Activated naive CD8-positive, alpha-beta T cell treated with anti-CD3 and anti-CD28 coated beads, Interleukin-2, amount 10 ng/mL, durations not matched to agents 7 days and 5 days (primary cell): ENCODE results near the gene CASQ2. TPM values are rescaled to one million over a fixed set of nuclear protein-coding genes. Genes with fewer than 3 reads are reported as not detected.

Experiments
- ATAC-seq: fragments of 150-1000 bp; cut with Tn5 transposase; one replicate; pipeline ENCODE4 v1.10.0; 2021; ENCODE audit warnings: low read depth, moderate library complexity
- POLR2A ChIA-PET: fragments of 350-600 bp; sonication (Branson Sonifier 250); formaldehyde crosslinking; loops from one replicate; lab custom pipeline; 2021; ENCODE audit warnings: antibody characterized with exemption; lab: Charles Lee
- DNase-seq: peaks from one replicate; pipeline ENCODE4 v3.0.0; 2021
- H3K27ac Mint-ChIP-seq: one replicate; pipeline ENCODE4 v1.8.0; 2022; ENCODE audit warnings: mild to moderate bottlenecking, mixed read lengths
- H3K27me3 Mint-ChIP-seq: one replicate; pipeline ENCODE4 v1.8.0; 2022; ENCODE audit warnings: mild to moderate bottlenecking, moderate library complexity, mixed read lengths
- H3K36me3 Mint-ChIP-seq: one replicate; pipeline ENCODE4 v1.8.0; 2021; ENCODE audit warnings: mild to moderate bottlenecking, mixed read lengths
- H3K4me1 Mint-ChIP-seq: one replicate; pipeline ENCODE4 v1.8.0; 2021; ENCODE audit warnings: mixed read lengths
- H3K4me3 Mint-ChIP-seq: one replicate; pipeline ENCODE4 v1.8.0; 2022; ENCODE audit warnings: mild to moderate bottlenecking, moderate library complexity, mixed read lengths
- H3K9me3 Mint-ChIP-seq: one replicate; pipeline ENCODE4 v1.8.0; 2021; ENCODE audit warnings: mixed read lengths
- total RNA-seq, 2 experiments: library from RNA; stranded (reverse); gene quantifications; one replicate each; pipeline ENCODE4 v1.2.3, GENCODE V29; 2021

CASQ2 gene
- total RNA-seq, 2 experiments from 2014 or later = not detected

- Mint-ChIP-seq H3K9me3 (no peaks in the 10 kb centered on the region), H3K4me3 (no peak overlapping the region), H3K36me3 (peaks cover 20% of the 10 kb centered on the region), H3K4me1 (peaks cover 7% of the 10 kb centered on the region), H3K27ac (no peak overlapping the region), H3K27me3 (no peaks in the 10 kb centered on the region)
- ATAC-seq (no peak), DNase-seq (no peak)
- POLR2A ChIA-PET = no interaction called here
Measured at GRCh38 chr1:115687744-115688143, 80.8 kb downstream of the CASQ2 start.

DNA sequence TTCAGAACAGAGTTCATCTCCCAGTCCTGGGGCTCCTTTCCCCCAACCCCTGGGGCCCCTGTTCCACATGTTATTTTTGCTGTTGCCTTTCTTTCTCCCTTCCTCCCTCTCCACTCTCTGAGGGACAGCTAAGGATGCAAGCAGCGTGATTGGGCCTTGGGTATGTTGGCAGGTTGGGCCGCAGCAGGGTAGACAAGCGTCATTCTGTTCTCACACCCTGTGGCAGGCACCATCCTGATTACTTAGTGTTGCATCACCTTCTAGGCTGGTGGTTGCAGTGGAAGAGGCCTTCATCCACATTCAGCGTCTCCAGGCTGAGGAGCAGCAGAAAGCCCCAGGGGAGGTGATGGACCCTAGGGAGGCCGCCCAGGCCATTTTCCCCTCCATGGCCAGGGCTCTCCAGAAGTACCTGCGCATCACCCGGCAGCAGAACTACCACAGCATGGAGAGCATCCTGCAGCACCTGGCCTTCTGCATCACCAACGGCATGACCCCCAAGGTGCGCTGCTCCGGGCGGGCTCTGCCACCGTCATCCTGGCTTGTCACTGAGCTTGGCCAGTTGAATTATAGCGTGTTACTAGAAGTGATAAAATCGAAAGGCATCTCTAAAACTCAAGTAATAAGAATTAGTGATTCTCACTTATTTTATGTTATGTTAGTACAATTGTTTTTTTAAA lies 83.3 kb downstream of the CASQ2 start:
- ATAC-seq (no peak), DNase-seq (no peak)
- POLR2A ChIA-PET = no interaction called here
- Mint-ChIP-seq H3K36me3 (peaks cover 19% of the 10 kb centered on the region), H3K27me3 (no peaks in the 10 kb centered on the region), H3K4me1 (peaks cover 10% of the 10 kb centered on the region), H3K27ac (no peak overlapping the region), H3K4me3 (no peak overlapping the region), H3K9me3 (no peaks in the 10 kb centered on the region)

DNA sequence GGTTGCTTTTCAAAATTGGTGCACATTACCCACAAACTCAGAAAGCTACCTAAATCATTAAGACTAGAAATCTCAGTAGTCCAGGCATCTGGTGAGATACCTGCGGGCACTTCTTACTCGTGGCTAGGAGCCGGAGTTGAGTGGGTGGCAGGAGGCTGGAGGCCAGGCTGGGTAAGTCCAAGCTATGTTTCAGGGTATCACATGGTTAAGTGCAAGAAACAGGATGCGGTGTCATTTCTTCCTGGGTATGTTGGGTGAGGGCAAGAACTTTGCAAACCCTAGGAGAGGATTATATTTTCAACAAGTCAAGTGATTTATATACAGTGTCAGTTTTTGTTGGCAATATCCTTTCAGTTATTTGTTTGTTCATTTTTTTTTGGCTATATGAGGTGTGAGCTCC lies 85.7 kb downstream of the CASQ2 start:
- Mint-ChIP-seq H3K27ac (no peak overlapping the region), H3K9me3 (no peaks in the 10 kb centered on the region)

GRCh38 chr1:115680730-115681111 lies 87.8 kb downstream of the CASQ2 start:
- ATAC-seq = no peak
- peaks cover 10% of the 10 kb centered on the region for H3K4me1 Mint-ChIP-seq
- peaks cover 18% of the 10 kb centered on the region for H3K36me3 Mint-ChIP-seq
- POLR2A ChIA-PET = no interaction called here
- DNase-seq = no peak
- no peaks in the 10 kb centered on the region for H3K9me3 Mint-ChIP-seq
- H3K27me3 Mint-ChIP-seq = no peaks in the 10 kb centered on the region
- no peak overlapping the region for H3K4me3 Mint-ChIP-seq
- H3K27ac Mint-ChIP-seq = no peak overlapping the region

More for the DNA sequence above, 85.7 kb downstream of the CASQ2 start:
- Mint-ChIP-seq H3K36me3 (peaks cover 19% of the 10 kb centered on the region), H3K4me3 (no peak overlapping the region), H3K27me3 (no peaks in the 10 kb centered on the region), H3K4me1 (peaks cover 10% of the 10 kb centered on the region)
- POLR2A ChIA-PET = no interaction called here
- ATAC-seq (no peak), DNase-seq (no peak)

- Mint-ChIP-seq H3K9me3 (no peaks in the 10 kb centered on the region), H3K4me1 (peaks cover 10% of the 10 kb centered on the region), H3K36me3 (peaks cover 15% of the 10 kb centered on the region), H3K27ac (no peak overlapping the region), H3K27me3 (no peaks in the 10 kb centered on the region), H3K4me3 (no peak overlapping the region)
- ATAC-seq = no peak
- DNase-seq = no peak
- POLR2A ChIA-PET = no interaction called here
Measured at GRCh38 chr1:115679141-115679611, 89.3 kb downstream of the CASQ2 start.

DNA sequence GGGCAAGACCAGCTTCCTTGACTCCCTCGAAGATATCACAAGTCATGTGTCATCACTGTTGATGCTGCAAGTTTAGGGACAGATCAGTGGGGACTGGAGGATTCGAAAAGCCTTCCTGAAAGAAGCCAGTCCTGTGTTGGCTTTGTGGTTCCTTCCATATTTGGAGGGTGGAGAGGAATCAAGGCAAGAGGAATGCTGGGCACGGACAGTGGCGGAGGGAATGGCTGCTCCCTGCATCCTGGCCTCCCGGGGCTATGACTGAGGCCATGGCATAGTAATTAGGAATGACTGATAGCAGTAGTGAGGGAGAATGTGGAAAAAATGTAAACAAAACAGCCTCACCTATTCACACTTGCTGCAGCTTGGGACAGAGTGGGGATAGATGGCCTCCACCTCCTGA lies 90.4 kb downstream of the CASQ2 start:
- H3K27ac Mint-ChIP-seq = no peak overlapping the region
- no peak overlapping the region for H3K4me3 Mint-ChIP-seq
- no peak for DNase-seq
- no peaks in the 10 kb centered on the region for H3K27me3 Mint-ChIP-seq
- H3K4me1 Mint-ChIP-seq = peaks cover 8% of the 10 kb centered on the region
- no peak for ATAC-seq
- peaks cover 8% of the 10 kb centered on the region for H3K36me3 Mint-ChIP-seq
- H3K9me3 Mint-ChIP-seq = no peaks in the 10 kb centered on the region
- POLR2A ChIA-PET = no interaction called here

GRCh38 chr1:115677565-115677964 lies 90.9 kb downstream of the CASQ2 start:
- no peak overlapping the region for H3K27ac Mint-ChIP-seq
- H3K9me3 Mint-ChIP-seq = no peaks in the 10 kb centered on the region
- no peaks in the 10 kb centered on the region for H3K27me3 Mint-ChIP-seq
- H3K4me1 Mint-ChIP-seq = peaks cover 2% of the 10 kb centered on the region
- DNase-seq (no peak), ATAC-seq (no peak)
- no peak overlapping the region for H3K4me3 Mint-ChIP-seq
- peaks cover 5% of the 10 kb centered on the region for H3K36me3 Mint-ChIP-seq
- POLR2A ChIA-PET = no interaction called here

- no peaks in the 10 kb centered on the region for H3K27me3 Mint-ChIP-seq
- no peak for DNase-seq
- H3K36me3 Mint-ChIP-seq = peaks cover 3% of the 10 kb centered on the region
- H3K4me3 Mint-ChIP-seq = no peak overlapping the region
- ATAC-seq = no peak
- POLR2A ChIA-PET = no interaction called here
- no peaks in the 10 kb centered on the region for H3K4me1 Mint-ChIP-seq
- H3K9me3 Mint-ChIP-seq = no peaks in the 10 kb centered on the region
- no peak overlapping the region for H3K27ac Mint-ChIP-seq
Measured at GRCh38 chr1:115677182-115677555, 91.3 kb downstream of the CASQ2 start.

- no peak for DNase-seq
- Mint-ChIP-seq H3K27ac (no peak overlapping the region), H3K4me3 (no peak overlapping the region), H3K4me1 (no peaks in the 10 kb centered on the region), H3K9me3 (no peaks in the 10 kb centered on the region), H3K27me3 (no peaks in the 10 kb centered on the region), H3K36me3 (peaks cover 3% of the 10 kb centered on the region)
- POLR2A ChIA-PET = no interaction called here
- no peak for ATAC-seq
Measured at GRCh38 chr1:115676498-115677181, 91.9 kb downstream of the CASQ2 start.

DNA sequence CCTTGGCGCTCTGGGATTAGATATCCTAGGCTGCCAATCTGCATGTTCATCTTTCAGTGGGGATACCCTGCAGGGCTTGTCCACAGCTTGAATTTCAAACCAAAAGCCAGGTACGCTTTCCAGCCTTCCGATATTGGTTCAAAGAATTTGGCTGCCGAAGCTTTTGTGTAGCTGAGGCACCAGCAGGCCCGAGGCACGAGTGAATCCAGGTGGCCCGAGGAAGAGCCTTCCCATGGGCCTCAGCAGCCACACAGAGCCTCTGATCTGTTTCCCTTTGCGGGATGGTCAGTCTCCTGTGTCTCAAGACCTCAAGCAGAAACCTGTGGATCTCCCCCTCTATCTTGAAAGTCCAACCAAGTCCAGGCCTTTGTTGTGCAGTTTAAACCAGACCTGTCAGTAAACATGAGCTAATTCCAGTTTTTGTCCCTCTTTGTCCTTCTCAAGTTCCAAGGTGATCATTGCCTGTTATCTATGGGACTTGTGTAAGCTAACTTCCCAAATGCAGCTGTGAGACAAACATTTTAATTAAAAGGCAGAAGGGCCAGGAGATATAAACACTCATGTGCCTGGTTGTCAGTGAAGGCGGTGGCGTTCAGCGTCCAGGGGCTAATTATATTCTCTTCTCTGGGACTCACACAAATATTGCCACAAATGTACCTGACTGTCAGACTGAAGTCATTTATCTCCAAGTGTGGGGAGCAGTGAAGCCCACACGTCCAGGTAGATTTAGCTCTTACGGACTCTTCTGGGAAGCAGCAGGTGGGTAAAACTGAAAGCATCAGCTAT lies 96.1 kb downstream of the CASQ2 start:
- no peak overlapping the region for H3K4me3 Mint-ChIP-seq
- H3K27me3 Mint-ChIP-seq = peaks cover 2% of the 10 kb centered on the region
- POLR2A ChIA-PET = no interaction called here
- peaks cover 16% of the 10 kb centered on the region for H3K36me3 Mint-ChIP-seq
- DNase-seq (no peak), ATAC-seq (no peak)
- no peaks in the 10 kb centered on the region for H3K9me3 Mint-ChIP-seq
- peaks cover 4% of the 10 kb centered on the region for H3K4me1 Mint-ChIP-seq
- no peak overlapping the region for H3K27ac Mint-ChIP-seq

DNA sequence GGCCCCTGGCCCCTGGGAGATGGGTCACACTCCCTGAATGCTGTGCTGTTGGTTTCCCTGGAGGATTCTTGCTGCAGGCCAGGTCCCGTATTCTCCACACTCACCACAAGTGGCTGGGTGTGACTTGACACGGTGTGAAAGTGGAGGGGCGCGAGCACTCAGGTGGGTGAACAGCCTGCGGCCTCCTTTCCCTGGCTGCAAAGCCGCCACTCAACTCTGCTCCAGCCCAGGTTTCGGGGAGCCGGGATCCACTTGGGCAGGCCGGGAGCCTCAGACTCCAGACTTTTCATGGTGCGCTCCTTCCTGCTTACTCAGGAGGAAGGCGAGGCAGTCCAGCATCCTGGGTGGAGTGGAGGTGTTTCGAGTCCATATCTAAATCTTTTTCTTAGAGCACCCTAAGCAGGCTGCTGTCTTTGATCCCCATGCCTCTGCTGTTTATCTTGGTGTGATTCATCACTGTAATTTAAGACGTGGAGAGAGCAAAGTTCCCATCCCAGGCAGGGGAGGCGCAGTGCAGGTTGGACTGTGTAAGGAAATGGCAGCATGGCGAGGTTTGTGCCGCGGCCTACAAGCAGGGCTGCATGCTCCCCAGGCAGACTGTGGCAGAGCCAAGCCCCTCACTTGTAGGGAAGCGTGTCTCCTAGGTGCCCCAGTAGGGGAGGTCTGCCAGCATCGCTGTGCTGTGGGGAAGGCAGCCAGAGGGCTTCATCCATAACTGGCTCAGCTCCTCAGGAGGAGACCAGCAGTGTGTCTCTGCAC lies 97.2 kb downstream of the CASQ2 start:
- Mint-ChIP-seq H3K27me3 (peaks cover 2% of the 10 kb centered on the region), H3K4me3 (no peak overlapping the region), H3K9me3 (no peaks in the 10 kb centered on the region), H3K36me3 (peaks cover 16% of the 10 kb centered on the region), H3K27ac (no peak overlapping the region), H3K4me1 (peaks cover 4% of the 10 kb centered on the region)
- POLR2A ChIA-PET = no interaction called here
- ATAC-seq (no peak), DNase-seq (no peak)

- DNase-seq (no peak), ATAC-seq (no peak)
- Mint-ChIP-seq H3K4me3 (no peak overlapping the region), H3K4me1 (peaks cover 4% of the 10 kb centered on the region), H3K36me3 (peaks cover 16% of the 10 kb centered on the region), H3K27ac (no peak overlapping the region), H3K9me3 (no peaks in the 10 kb centered on the region), H3K27me3 (peaks cover 2% of the 10 kb centered on the region)
- POLR2A ChIA-PET = no interaction called here
Measured at GRCh38 chr1:115670476-115671175, 97.9 kb downstream of the CASQ2 start.

- peaks cover 4% of the 10 kb centered on the region for H3K4me1 Mint-ChIP-seq
- POLR2A ChIA-PET = no interaction called here
Measured at GRCh38 chr1:115669886-115670285, 98.6 kb downstream of the CASQ2 start.

More at GRCh38 chr1:115669886-115670285, 98.6 kb downstream of the CASQ2 start:
- Mint-ChIP-seq H3K4me3 (no peak overlapping the region), H3K27ac (no peak overlapping the region), H3K9me3 (no peaks in the 10 kb centered on the region), H3K36me3 (peaks cover 16% of the 10 kb centered on the region), H3K27me3 (peaks cover 2% of the 10 kb centered on the region)
- ATAC-seq = no peak
- DNase-seq = no peak
